ENCODE measurements around the gene PAX4. TPM values are rescaled to one million over a fixed set of nuclear protein-coding genes. Genes with fewer than 3 reads are reported as not detected.

Gene PAX4
- total RNA-seq, 1 donor from 2014 or later: not detected

DNA sequence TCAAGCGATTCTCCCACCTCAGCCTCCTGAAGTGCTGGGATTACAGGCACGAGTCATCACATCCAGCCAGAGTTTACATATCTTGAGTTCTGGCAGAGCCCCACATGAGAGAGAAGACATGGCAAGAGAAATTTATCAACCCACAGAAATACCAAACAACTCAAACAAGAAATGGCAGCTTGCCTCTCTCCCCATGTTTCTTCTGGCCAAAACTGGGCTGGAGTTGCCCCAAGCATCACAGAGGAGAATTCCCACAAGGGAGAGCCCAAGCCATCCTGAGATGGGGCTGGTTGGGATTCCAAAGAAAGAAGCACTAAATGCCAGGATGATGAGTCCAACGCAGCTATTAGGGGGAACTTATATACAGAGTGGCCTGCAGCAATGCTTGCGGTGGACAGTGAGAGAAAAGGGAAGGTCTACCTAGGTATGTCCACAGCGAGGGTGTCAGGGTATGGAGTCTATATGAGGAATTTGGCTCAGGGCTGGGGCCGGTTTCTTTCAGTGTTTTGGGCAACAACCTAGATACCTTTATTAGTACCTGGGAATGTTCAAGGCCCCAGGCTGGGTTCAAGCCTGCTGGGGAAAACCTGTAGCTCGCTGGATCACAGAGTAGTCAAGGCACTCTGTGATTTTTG is 14.5 kb upstream of the PAX4 start:
- intact Hi-C loops (cut with micrococcal nuclease): no loop called here

- intact Hi-C loops (cut with micrococcal nuclease): no loop called here
Measured at GRCh38 chr7:127629268-127629854, 11.4 kb upstream of the PAX4 start.

DNA sequence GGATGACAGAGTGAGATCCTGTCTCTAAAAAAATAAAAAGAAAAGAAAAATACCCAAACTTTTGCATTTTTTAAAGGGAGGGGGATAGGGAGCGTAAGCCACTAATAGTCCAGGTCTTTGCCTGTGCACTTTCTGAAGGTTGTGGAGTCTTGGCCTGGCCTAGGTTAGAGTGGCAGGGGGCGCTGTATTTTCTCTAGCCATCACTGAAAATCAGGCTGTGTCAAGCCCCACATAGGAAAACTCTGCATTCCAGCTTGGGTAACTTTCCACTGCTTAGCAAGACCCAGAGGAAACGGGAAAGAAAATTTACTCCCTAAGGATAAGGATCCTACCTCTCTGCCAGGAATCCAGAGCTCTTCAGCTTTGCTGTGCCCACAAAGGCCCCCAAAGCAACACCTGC is 10.5 kb upstream of the PAX4 start:
- intact Hi-C loops (cut with micrococcal nuclease): no loop called here

GRCh38 chr7:127625331-127625730 is 7.4 kb upstream of the PAX4 start:
- intact Hi-C loops (cut with micrococcal nuclease): no loop called here

DNA sequence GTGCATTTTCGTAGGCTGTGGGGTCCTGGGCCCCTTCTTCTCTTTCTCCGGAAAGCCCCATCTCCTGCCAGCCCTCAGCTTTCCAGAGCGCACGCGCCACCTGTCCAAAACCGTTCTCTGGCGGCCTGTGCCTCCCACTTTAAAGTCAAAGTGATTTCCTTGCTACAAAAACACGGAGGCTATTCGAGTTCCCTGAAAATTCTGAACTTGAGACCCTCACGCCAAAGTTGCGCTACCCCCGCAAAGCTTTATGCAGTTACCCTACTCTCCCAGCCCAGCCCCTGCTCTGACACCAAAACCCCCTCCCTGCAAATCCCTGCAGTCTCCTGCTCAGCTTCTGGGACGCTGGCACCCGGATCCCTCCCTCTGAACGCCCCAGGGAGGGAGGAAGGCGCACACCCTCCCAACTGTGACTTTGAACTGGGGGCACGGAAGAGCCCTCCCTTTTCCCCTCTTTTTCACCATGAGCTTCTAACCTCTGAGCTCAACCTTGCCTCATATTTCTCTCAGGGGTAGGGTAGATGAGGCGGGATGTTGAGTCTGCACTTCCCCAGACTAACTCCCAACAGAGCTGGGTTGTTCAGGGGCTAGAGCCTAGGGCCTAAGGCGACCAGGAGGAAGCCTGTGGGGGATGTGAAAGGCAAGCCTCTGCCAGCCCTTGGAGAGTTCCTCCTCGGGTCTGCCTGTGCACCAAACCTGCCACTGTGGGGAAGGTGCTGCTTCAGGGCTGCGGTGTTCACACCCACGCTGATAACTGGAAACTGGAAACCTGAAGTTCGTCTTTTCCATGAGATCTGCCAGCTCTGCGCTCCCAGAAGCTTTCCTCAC is 2.7 kb upstream of the PAX4 start:
- intact Hi-C loops (cut with micrococcal nuclease): no loop called here

- intact Hi-C loops (cut with micrococcal nuclease): no loop called here
Measured at GRCh38 chr7:127619681-127620405, 1.9 kb upstream of the PAX4 start.

DNA sequence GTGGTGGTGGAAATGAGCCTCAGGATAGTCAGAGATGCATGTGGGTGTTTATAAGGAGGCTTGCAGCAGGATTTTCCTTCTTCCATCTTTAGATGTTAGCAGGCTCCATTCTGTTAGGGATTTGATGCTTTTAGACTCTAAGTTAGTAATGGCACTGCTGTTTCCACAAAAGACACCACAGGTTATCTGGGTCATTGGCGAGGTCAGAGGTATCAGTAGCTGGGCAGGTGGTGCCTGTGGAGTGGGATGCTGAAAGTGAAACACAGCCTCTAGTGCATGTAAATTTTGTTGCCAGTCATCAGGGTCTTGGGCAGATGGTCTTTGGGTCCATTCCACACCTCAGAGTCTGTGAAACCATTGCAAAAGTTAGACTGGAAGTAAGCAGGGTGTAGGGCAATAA is 833 bp upstream of the PAX4 start:
- intact Hi-C loops (cut with micrococcal nuclease): no loop called here

- intact Hi-C loops (cut with micrococcal nuclease): no loop called here
Measured at GRCh38 chr7:127616724-127617123, 1.2 kb downstream of the PAX4 start.

DNA sequence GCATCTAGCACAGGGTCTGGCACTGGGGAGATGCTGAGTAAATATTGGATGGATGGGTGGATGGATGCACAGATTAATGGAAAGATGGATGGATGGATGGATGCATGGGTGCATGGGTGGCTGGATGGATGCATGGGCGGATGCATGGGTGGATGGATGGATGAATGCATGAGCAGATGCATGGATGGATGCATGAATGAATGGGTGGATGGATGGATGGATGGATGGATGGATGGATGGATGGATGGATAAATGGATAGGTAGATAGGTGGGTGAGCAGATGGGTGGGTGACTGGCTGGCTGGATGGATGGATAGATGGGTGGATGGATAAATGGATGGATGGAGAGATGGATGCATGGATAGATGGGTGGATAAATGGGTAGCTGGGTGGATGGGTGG is 5.7 kb downstream of the PAX4 start:
- intact Hi-C loops (cut with micrococcal nuclease): no loop called here

GRCh38 chr7:127609297-127609696 is 8.6 kb downstream of the PAX4 start:
- intact Hi-C loops (cut with micrococcal nuclease): no loop called here

DNA sequence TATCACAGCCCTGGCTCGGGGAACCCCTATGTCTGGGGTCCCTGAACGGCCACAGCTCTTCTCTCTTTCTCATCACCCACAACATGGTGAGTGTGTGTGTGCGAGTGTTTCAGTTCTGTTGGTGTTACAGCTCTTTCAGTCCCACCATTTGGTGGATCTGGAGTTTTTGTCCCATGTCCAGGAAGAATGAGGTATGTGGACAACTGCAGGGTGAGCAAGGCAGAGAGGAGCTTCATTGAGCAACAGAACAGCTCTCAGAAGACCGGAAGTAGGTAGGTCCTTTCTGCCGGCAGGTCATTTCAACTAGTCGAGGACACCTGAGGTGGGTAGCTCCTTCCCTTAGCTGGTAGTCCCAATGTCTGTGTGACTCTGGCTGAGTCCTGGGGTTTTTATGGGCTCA is 9.5 kb downstream of the PAX4 start:
- intact Hi-C loops (cut with micrococcal nuclease): no loop called here

DNA sequence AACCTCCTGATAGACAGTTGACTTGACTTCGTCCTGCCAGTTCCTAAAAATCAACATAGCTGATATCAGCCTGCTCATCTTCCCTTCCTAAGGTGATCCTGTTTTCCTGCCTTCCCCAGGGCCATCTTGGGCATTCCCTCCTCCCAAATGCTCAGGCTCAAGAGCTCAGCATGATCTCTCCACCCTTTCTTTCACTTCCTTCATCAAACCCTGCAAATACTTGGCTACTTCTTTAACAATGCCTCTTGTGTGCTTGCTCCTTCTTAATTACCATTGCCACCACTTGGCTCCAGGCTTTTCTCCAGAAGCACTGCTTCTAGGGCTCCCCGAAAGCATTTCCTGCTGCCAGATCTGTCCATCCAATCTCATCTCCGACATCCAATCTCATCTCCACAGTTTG is 17.1 kb downstream of the PAX4 start:
- intact Hi-C loops (cut with micrococcal nuclease): no loop called here

- intact Hi-C loops (cut with micrococcal nuclease): no loop called here
Measured at GRCh38 chr7:127598318-127598717, 19.6 kb downstream of the PAX4 start.

- intact Hi-C loops (cut with micrococcal nuclease): no loop called here
Measured at GRCh38 chr7:127595737-127596136, 22.2 kb downstream of the PAX4 start.

DNA sequence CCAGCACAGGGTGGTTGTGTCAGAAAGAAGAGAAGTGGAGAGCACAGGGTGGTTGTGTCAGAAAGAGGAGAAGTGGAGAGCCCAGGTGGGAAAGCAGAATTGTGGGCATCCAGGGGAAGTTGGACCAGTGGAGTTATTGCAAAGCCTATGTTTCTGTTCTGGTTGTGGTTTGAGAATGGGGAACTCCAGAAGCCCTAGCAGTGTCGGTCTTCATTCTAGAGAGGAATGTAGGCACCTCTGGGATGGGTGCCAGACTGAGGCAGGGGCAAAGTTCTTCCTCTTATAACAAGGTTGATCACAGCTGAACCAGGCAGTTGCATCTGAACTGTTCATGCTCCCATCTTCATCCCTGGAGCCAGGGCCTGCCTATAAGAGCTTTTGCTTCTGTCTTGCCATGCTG is 23.5 kb downstream of the PAX4 start:
- intact Hi-C loops (cut with micrococcal nuclease): no loop called here

- intact Hi-C loops (cut with micrococcal nuclease): no loop called here
Measured at GRCh38 chr7:127592550-127592949, 25.4 kb downstream of the PAX4 start.

GRCh38 chr7:127591591-127591990 is 26.4 kb downstream of the PAX4 start:
- intact Hi-C loops (cut with micrococcal nuclease): no loop called here

GRCh38 chr7:127591189-127591588 is 26.8 kb downstream of the PAX4 start:
- intact Hi-C loops (cut with micrococcal nuclease): no loop called here

- intact Hi-C loops (cut with micrococcal nuclease): loop anchor here (2.0 to 10.0 kb wide), 8 partner anchors 243 to 1635 kb away; partner anchors contain the start of genes AHCYL2, ATP6V1F, GRM8 and IMPDH1
Measured at GRCh38 chr7:127589896-127590295, 28.0 kb downstream of the PAX4 start.

DNA sequence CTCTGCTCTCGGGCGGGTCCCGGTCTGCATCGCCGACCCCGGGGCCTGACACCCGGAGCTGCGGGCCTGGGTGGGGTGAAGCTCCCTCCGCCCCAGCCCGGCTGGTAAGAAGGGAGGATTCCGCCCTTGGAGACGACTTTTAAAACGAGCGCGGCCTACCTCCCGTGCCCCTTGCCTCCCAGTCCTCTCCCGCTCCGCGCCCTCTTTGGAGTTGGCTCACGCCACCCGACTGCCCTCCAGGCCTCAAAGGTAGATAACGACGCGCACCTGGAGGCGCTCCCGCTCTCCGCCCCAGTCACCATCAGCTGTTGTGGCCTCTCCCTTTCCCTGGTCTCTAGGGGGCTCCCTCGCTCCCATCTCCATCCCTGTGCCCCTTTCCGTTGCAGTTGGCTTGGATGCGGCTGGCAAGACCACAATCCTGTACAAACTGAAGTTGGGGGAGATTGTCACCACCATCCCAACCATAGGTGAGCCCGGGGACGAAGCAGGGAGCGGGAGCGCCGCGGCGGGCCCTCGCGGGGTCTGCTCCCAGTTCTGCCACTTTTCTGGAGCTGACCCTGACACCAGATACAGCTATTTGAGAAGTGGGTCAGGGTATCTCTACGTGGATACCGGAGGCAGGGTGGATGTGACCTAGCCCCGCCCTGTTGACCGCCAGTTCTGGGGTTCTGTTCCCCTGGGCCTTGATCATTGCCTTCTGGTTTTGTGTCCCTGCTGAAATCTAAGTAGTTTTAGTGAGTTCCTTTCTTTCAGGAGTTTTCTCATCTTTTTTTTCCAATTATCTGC is 29.1 kb downstream of the PAX4 start:
- intact Hi-C loops (cut with micrococcal nuclease): loop anchor here (1.0 to 10.0 kb wide), 12 partner anchors 197 to 1636 kb away; partner anchors contain the start of genes AHCYL2, ATP6V1F, GRM8 and HILPDA

All from T-helper 1 cell treated with Interleukin-12 subunit alpha and Interleukin-12 subunit beta and Interleukin-4 antibody, amounts not matched to agents 30 ng/mL and 1 ng/mL, for 36 hours (primary cell).